Spleen (tissue), 7 donors: ENCODE data around the gene TARP.

ENCODE experiments used
- CTCF ChIP-seq, 11 experiments: fragments of 200-600 bp in 7 of 11; fragments of 450-650 bp in 4 of 11; sonication (generic) in 4 of 11; IDR thresholded peaks in 8 of 11; conservative IDR thresholded peaks in 3 of 11; 1 replicate in 7 of 11; 2 replicates in 4 of 11; pipeline versions ENCODE4 v1.4.0 to v1.8.0; 2016 to 2021; ENCODE audit warnings: antibody characterized with exemption in 11 of 11, inconsistent platforms in 4 of 11, mild to moderate bottlenecking in 1 of 11
- POLR2A ChIP-seq, 3 donors: fragments of 450-650 bp; IDR thresholded peaks; one replicate each; pipeline ENCODE4 v1.5.1; 2017; ENCODE audit warnings: antibody characterized with exemption in 3 of 3, mild to moderate bottlenecking in 1 of 3
- donor health status: DM: no; HTN: no; CAD: no; lungs with moderate emphysema.
- donor health status: DM: no; HTN: no; CAD: no.
- donor health status: DM: no; HTN: no; CAD: no.

GRCh38 chr7:38322461-38322860 is 49.0 kb upstream of the TARP start:
- no peak for TF ChIP-seq CTCF (IDR thresholded peaks at IDR 0.05 in 8 of 11, conservative IDR thresholded peaks at IDR 0.05 in 3 of 11)
- no peak for TF ChIP-seq POLR2A (IDR thresholded peaks at IDR 0.05)
